ENCODE results near the gene SPOCD1. TPM values are rescaled to one million over a fixed set of nuclear protein-coding genes. Genes with fewer than 3 reads are reported as not detected.

The SPOCD1 gene
- total and polyA plus RNA-seq, 8 donors, result 0.32 to 10.9 (median 0.55) TPM

GRCh38 chr1:31797216-31797615, 18.6 kb downstream of the SPOCD1 start:
- TF ChIP-seq CTCF (IDR thresholded peaks at IDR 0.05), result no peak
- H3K4me3 ChIP-seq, result peak overlapping the region in 1 of 2 donors; percentile 16
- intact Hi-C loops (cut with DNase I), result loop anchor here (10.0 kb wide), 2 partner anchors 132 to 168 kb away; no protein-coding TSS in a partner anchor

DNA sequence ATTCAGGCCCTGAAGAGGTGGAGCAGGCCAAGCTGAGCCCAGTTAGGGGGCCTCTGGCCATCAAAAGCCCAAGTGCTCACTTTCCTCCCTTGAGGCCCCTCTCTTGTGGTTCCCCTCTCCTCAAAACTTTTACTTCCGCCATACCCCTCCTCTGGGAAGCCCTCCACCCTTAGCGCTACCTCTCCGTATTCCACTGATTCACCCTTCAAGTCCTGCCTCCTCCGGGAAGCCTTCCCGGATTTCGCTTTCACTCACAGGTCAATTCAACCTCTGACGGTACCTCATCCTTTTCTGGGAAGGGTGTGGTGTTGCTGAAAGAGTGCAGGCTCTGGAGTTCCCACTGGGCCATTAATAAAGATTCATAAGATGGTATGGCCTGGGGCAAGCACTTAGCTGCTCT, 19.1 kb downstream of the SPOCD1 start:
- TF ChIP-seq CTCF (IDR thresholded peaks at IDR 0.05), result no peak
- intact Hi-C loops (cut with DNase I), result loop anchor here (10.0 kb wide), 2 partner anchors 132 to 168 kb away; no protein-coding TSS in a partner anchor
- Histone ChIP-seq H3K36me3 (no peaks in the 10 kb centered on the region), H3K4me3 (peak overlapping the region in 1 of 2 donors; percentile 16), H3K27ac (no peak overlapping the region), H3K9me3 (no peaks in the 10 kb centered on the region), H3K27me3 (peaks cover 0 to 42% of the 10 kb centered on the region in 2 donors), H3K4me1 (peaks cover 0 to 3% of the 10 kb centered on the region in 2 donors)
- ATAC-seq (no peak), DNase-seq (no peak)

More at GRCh38 chr1:31797216-31797615, 18.6 kb downstream of the SPOCD1 start:
- H3K27me3 ChIP-seq, result peaks cover 0 to 38% of the 10 kb centered on the region in 2 donors
- no peak overlapping the region for H3K27ac ChIP-seq
- no peaks in the 10 kb centered on the region for H3K36me3 ChIP-seq
- H3K9me3 ChIP-seq, result no peaks in the 10 kb centered on the region
- no peak for DNase-seq
- H3K4me1 ChIP-seq, result peaks cover 0 to 3% of the 10 kb centered on the region in 2 donors
- no peak for ATAC-seq

DNA sequence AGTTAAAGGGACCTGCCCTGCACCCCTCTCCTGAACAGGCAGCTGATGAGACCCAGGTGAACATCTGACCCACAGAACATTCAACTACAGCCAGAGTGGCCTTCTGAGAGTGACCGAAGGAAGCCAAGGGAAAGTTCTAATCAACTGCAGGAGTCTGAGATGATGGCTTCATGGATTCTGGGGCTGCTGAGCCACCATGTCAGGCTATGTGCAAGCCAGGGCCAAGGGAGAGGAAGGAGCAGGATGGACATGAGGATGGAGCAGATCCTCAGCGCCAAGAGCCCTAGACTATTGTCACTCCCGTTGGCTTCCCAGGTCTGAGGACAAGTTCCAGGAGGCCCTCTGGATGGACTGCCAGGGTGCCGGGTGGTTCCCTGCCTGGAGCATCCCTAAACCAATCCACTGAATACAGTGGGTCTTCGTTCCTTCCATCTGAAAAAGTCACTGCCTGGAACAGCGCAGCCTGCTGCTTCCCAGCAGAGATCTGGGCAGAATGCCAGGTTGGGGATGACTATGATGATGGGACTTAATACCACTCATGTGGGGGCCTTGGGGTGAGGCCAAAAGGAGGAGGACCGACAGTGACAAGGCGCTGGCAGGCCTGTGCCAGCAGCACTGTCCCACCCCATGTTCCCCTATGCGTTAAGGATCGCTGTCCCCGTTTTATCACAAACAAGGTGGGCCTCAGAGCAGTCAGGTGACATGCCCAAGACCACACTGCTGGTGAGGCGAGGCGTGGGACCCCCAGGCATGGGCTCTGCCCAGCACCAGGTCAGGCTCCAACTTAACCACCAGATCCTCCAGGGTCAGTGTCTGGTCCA, 19.8 kb downstream of the SPOCD1 start:
- Histone ChIP-seq H3K4me1 (no peaks in the 10 kb centered on the region), H3K27me3 (peaks cover 0 to 42% of the 10 kb centered on the region in 2 donors), H3K36me3 (no peaks in the 10 kb centered on the region), H3K4me3 (no peak overlapping the region), H3K27ac (no peak overlapping the region), H3K9me3 (no peaks in the 10 kb centered on the region)
- TF ChIP-seq CTCF (IDR thresholded peaks at IDR 0.05), result no peak
- no peak for ATAC-seq
- intact Hi-C loops (cut with DNase I), result loop anchor here (10.0 kb wide), 2 partner anchors 131 to 169 kb away; no protein-coding TSS in a partner anchor
- peak in 3 of 4 donors; percentile 42 to 59 (median 44) for DNase-seq

GRCh38 chr1:31795096-31795675, 20.6 kb downstream of the SPOCD1 start:
- TF ChIP-seq CTCF (IDR thresholded peaks at IDR 0.05), result no peak
- DNase-seq, result no peak
- no peak for ATAC-seq
- Histone ChIP-seq H3K27ac (no peak overlapping the region), H3K36me3 (no peaks in the 10 kb centered on the region), H3K4me1 (no peaks in the 10 kb centered on the region), H3K27me3 (peaks cover 0 to 42% of the 10 kb centered on the region in 2 donors), H3K4me3 (no peak overlapping the region), H3K9me3 (no peaks in the 10 kb centered on the region)
- intact Hi-C loops (cut with DNase I), result loop anchor here (10.0 kb wide), 2 partner anchors 130 to 170 kb away; no protein-coding TSS in a partner anchor

Data from left lung (tissue), 10 donors.